Activated naive CD4-positive, alpha-beta T cell treated with anti-CD3 and anti-CD28 coated beads, Interleukin-2, amount 50 U/mL, for 24 hours (primary cell): ENCODE results near the gene XCL1.
"Not testable (repeated sequence)": the region's sequence is repeated elsewhere in the genome, so short reads cannot be mapped to it uniquely, and the experiment has no call there.

Experiments used
- H3K27ac Mint-ChIP-seq: one replicate; pipeline ENCODE4 v1.8.0; 2021; ENCODE audit warnings: mild to moderate bottlenecking, mixed read lengths
- H3K27me3 Mint-ChIP-seq: one replicate; pipeline ENCODE4 v1.8.0; 2021; ENCODE audit warnings: mixed read lengths
- H3K36me3 Mint-ChIP-seq: one replicate; pipeline ENCODE4 v1.8.0; 2021; ENCODE audit warnings: mixed read lengths
- H3K4me1 Mint-ChIP-seq: one replicate; pipeline ENCODE4 v1.8.0; 2021; ENCODE audit warnings: mixed read lengths
- H3K4me3 Mint-ChIP-seq: one replicate; pipeline ENCODE4 v1.8.0; 2021; ENCODE audit warnings: mild to moderate bottlenecking, mixed read lengths
- H3K9me3 Mint-ChIP-seq: one replicate; pipeline ENCODE4 v1.8.0; 2021; ENCODE audit warnings: mixed read lengths

XCL1 gene, protein sequence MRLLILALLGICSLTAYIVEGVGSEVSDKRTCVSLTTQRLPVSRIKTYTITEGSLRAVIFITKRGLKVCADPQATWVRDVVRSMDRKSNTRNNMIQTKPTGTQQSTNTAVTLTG

DNA sequence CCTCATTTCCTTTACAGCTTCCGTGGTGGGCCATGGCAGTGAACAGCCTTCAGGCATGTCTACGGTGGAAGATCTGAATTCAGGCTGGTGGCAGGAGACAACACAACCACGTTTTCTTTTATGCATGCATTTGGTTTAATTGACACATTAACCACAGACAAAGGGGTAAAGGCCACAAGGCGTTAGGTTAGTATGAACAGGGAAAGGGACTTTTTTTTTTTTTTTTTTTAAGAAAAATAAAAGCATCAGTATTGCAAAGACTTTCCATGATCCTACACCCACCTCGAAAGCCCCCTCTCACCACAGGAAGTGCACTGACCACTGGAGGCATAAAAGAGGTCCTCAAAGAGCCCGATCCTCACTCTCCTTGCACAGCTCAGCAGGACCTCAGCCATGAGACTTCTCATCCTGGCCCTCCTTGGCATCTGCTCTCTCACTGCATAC, at the start of gene XCL1:
Gene XCL1 (plus strand): TSS at position 361 of the 444 bp plus-strand sequence. CDS start 33 bp downstream, at position 394.
- H3K27me3 Mint-ChIP-seq, H3K27ac Mint-ChIP-seq, H3K36me3 Mint-ChIP-seq, H3K4me1 Mint-ChIP-seq, H3K4me3 Mint-ChIP-seq, H3K9me3 Mint-ChIP-seq: not testable (repeated sequence)

DNA sequence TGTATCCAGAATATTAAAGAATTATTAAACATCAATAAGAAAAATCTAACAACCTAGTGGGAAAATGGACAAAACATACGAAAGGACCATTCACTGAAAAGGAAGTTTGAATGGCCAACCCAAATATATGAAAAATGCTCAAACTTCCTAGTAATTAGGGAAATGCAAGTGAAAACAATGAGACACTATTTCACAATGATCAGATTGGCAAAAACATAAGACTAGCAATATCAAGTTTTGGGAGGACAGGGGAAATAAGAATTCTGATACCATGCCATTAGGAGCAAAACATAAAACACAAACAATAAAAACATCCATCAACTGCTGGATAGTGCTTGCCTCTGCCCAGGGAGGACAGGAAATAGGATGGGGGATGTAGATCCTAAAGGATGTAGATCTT, 46.9 kb upstream of the XCL1 start:
- Mint-ChIP-seq H3K4me1 (peaks cover 53% of the 10 kb centered on the region), H3K36me3 (no peaks in the 10 kb centered on the region), H3K27me3 (no peaks in the 10 kb centered on the region), H3K4me3 (no peak overlapping the region), H3K27ac (peak overlapping the region; percentile 70), H3K9me3 (no peaks in the 10 kb centered on the region)

DNA sequence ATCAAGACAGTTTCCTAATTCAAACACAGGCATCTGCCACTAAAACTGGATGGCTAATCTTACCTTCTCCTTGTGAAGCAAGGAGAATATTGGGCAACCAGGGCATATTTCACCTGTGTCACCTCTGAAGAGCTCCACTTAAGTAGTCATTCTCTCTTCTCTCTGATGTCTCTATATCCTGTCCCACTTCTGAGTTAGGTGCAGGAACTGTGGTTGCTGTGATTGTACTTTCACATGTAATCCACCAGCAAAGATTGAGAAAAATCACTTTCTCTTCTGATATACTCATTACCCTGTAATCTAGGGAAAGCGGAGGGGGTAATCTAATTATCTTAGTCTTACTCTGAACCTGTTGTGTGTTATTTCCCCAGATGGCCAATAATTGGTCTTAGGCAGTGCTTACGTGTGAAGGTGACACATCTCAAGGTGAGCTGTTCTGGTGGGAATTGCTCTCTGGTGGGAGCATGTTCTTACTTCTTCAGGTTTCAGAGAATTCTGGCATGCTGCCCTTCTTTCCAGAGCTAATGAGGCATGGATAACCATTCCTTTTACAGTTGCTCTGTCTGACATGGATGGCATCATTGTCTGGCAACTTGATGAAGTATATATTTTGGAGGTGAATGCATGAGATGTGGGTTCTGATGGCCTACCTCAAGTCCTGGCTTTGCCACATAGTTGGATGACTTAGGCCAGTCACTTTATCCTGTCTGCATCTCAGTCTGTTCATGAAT, 44.6 kb upstream of the XCL1 start:
- peaks cover 75% of the 10 kb centered on the region for H3K4me1 Mint-ChIP-seq
- peak overlapping the region; percentile 80 for H3K27ac Mint-ChIP-seq
- no peaks in the 10 kb centered on the region for H3K36me3 Mint-ChIP-seq
- H3K27me3 Mint-ChIP-seq, result no peaks in the 10 kb centered on the region
- peak overlapping the region; percentile 60 for H3K4me3 Mint-ChIP-seq
- H3K9me3 Mint-ChIP-seq, result no peaks in the 10 kb centered on the region

DNA sequence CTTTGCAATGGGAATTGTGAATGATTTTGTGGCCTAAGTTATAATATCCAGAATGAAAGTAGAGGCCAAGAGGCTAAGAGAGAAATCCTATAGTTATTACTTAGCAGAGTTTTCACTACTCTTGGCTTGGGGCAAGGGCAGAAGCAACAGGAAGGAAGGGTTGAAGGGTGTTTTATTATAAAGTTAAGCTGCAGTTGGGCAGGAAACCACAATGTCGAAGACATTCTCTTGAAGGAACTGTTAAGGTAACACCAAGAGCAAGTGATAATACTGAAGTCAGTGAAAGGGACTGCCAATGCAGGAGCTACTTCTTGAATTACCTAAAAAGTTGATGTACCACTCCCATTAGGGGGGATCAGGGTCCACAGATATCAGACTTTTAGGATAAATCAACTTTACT, 40.9 kb upstream of the XCL1 start:
- peaks cover 8% of the 10 kb centered on the region for H3K9me3 Mint-ChIP-seq
- peaks cover 92% of the 10 kb centered on the region for H3K4me1 Mint-ChIP-seq
- peak overlapping the region; percentile 79 for H3K4me3 Mint-ChIP-seq
- peaks cover 4% of the 10 kb centered on the region for H3K36me3 Mint-ChIP-seq
- H3K27ac Mint-ChIP-seq, result peak overlapping the region; percentile 93
- no peaks in the 10 kb centered on the region for H3K27me3 Mint-ChIP-seq

DNA sequence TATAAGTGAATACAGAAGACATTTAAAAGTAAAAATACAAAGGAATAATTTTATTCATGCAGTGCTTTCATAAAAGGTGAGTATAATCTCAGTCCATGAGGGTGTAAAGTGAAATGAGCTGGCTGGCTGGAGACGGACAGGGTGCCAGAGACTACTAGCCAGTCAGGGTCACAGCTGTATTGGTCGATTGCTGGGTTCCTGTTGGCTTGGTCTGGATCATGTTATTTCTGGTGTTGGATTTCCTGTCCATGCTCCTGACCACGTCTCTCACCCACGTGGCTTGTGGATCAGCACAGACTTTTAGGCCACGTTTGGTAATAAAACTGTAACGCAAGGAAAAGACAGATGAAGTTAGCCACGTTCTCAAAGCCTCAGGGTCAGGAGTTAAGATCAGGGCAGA, 35.6 kb upstream of the XCL1 start:
- not testable (repeated sequence) for H3K27ac Mint-ChIP-seq, H3K4me3 Mint-ChIP-seq, H3K36me3 Mint-ChIP-seq, H3K27me3 Mint-ChIP-seq, H3K9me3 Mint-ChIP-seq
- peaks cover 49% of the 10 kb centered on the region for H3K4me1 Mint-ChIP-seq

DNA sequence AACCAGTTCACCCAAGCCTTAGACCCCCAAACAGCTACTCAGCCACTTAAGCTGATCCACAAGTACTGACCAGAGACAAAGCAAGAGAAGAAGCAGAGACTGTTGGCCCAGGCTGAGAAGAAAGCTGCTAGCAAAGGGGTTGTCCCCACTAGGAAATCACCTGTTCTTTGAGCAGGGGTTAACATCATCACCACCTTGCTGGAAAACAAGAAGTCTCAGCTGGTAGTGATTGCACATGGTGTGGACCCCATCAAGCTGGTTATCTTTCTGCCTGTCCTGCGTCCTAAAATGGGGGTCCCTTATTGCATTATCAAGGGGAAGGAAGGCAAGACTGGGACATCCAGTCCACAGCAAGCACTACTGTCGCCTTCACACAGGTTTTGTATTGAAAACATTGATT, 33.4 kb upstream of the XCL1 start:
- not testable (repeated sequence) for H3K9me3 Mint-ChIP-seq, H3K27me3 Mint-ChIP-seq, H3K27ac Mint-ChIP-seq, H3K4me3 Mint-ChIP-seq, H3K36me3 Mint-ChIP-seq
- H3K4me1 Mint-ChIP-seq, result peaks cover 27% of the 10 kb centered on the region

DNA sequence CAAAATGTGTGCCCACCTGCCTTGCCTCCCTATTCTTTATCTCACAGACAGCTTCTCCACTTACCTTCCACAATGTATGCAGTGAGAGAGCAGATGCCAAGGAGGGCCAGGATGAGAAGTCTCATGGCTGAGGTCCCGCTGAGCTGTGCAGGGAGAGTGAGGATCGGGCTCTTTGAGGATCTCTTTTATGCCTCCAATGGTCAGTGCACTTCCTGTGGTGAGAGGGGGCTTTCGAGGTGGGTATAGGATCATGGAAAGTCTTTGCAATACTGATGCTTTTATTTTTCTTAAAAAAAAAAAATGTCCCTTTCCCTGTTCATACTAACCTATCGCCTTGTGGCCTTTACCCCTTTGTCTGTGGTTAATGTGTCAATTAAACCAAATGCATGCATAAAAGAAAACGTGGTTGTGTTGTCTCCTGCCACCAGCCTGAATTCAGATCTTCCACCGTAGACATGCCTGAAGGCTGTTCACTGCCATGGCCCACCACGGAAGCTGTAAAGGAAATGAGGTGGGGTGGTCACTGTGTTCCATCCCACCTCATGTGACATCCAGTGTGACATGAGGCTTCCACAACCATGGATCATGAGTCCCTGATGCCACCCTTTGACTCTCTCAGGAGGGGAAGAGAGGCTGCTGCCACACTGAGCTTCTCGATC, 32.4 kb upstream of the XCL1 start, which contains the start of gene XCL2:
Gene XCL2 (minus strand): TSS at position 158 of the 659 bp plus-strand sequence. CDS start 33 bp downstream, at position 125.
- peak within 1 kb of the TSS; percentile 61 for H3K4me3 Mint-ChIP-seq
- H3K36me3 Mint-ChIP-seq, H3K27me3 Mint-ChIP-seq, H3K9me3 Mint-ChIP-seq, H3K27ac Mint-ChIP-seq: not testable (repeated sequence)
- H3K4me1 Mint-ChIP-seq, result peaks cover 19% of the 10 kb centered on the region

DNA sequence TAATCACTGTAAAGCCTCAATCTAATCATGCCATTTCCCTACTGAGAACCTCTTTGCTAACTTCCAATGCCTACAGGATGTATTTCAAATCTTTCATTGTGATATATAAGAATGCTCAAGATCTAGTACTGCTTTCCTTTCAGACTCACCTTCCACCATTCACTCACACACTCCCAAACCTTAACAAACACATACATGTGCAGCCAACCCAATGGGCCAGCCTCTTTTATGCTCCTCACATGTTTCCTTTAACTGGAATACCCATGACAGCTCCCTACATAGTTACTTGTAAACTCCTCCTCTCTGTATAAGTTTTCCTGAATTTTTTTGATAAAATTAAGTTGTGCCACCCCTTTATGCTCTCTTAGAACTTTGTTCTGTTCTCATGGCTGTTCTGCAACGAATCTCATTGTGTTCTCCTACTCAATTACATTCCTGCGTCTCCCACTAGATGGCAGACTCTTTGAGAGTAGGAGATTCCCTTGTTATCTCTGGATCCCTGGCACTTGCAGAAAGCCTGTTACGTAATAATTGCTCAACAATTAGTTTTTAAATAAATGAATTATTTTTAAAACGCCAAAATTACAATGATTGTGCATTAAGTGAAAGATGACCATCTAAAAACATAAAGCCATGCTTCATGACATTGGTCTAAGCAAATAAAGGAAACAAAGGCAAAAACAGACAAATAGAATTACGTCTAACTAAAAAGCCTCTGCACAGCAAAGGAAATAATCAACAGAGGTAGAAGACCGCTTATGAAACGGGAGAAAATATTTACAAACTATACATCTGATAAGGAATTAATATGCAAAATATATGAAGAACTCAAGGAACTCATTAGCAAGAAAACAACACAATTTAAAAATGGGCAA, 30.5 kb upstream of the XCL1 start:
- H3K9me3 Mint-ChIP-seq, H3K27ac Mint-ChIP-seq, H3K27me3 Mint-ChIP-seq, H3K36me3 Mint-ChIP-seq, H3K4me3 Mint-ChIP-seq: not testable (repeated sequence)
- H3K4me1 Mint-ChIP-seq, result peaks cover 13% of the 10 kb centered on the region

DNA sequence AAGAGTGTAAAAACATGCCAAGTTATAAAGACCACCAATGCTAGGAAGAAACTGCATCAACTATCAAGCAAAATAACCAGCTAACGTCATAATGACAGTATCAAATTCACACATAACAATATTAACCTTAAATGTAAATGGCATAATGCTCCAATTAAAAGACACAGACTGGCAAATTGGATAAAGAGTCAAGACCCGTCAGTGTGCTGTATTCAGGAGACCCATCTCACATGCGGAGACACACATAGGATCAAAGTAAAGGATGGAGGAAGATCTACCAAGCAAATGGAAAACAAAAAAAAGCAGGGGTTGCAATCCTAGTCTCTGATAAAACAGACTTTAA, 29.9 kb upstream of the XCL1 start:
- not testable (repeated sequence) for H3K27me3 Mint-ChIP-seq, H3K4me3 Mint-ChIP-seq, H3K36me3 Mint-ChIP-seq, H3K9me3 Mint-ChIP-seq
- Mint-ChIP-seq H3K4me1 (peaks cover 15% of the 10 kb centered on the region), H3K27ac (peak overlapping the region; percentile 8)

DNA sequence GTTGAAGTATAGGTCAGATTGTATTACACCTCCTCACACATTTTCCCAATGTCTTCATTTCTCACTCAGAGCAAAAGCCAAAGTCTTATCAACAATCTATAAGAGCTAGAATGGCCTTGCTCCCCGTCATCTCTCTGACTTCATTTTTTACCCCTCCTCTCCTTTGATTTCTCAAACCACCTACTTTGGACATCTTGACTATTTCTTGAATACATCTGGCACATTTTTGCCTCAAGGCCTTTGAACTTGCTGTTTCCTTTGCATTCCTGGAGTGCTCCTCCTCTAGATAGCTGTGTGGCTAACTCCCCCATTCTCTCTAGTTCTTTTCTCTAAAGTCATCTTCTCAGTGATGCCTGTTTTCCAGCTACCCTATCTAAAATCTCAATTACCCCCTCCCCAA, 25.4 kb upstream of the XCL1 start:
- peaks cover 3% of the 10 kb centered on the region for H3K36me3 Mint-ChIP-seq
- H3K27ac Mint-ChIP-seq, result no peak overlapping the region
- peaks cover 9% of the 10 kb centered on the region for H3K4me1 Mint-ChIP-seq
- no peak overlapping the region for H3K4me3 Mint-ChIP-seq
- peaks cover 4% of the 10 kb centered on the region for H3K9me3 Mint-ChIP-seq
- H3K27me3 Mint-ChIP-seq, result no peaks in the 10 kb centered on the region

DNA sequence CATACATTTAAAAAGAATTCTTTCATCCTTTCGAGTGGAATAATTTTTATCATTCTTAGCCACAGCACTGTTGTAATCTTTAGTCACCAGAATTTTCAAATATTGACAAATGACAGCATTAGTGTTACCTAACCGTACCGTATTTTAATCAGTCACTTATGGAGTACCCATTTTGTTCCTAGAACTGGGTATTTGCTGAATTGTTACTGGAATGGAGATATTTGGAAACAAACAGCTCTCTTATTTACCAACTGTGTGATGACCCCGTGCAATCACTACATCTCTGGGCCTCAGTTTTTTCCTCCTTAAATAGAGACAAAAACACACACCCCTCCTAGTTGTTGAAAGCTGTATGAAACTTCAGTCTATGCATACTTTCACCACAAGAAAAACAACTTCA, 24.7 kb upstream of the XCL1 start:
- Mint-ChIP-seq H3K36me3 (peaks cover 3% of the 10 kb centered on the region), H3K27ac (no peak overlapping the region), H3K27me3 (no peaks in the 10 kb centered on the region), H3K4me1 (peaks cover 16% of the 10 kb centered on the region), H3K9me3 (peaks cover 4% of the 10 kb centered on the region), H3K4me3 (no peak overlapping the region)

DNA sequence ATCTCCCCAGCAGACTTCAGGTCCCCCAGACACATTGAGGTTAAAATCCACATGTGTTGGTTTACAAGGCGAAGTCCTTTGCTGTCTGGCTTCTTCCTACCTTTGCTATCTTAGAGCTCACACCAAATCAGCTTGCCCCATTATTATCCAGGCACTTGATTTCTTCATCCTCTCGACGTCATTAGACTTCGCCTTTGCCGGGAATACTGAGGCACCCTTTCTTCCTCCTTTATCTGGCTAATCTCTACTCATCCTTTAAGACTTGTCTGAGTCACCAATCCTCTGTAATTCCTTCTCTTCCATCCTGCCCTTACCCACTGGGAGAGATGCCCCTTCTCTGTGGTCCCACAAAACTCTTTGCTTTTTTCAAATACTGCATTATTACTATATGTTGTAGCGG, 23.4 kb upstream of the XCL1 start:
- H3K9me3 Mint-ChIP-seq, result no peaks in the 10 kb centered on the region
- H3K36me3 Mint-ChIP-seq, result no peaks in the 10 kb centered on the region
- peaks cover 26% of the 10 kb centered on the region for H3K4me1 Mint-ChIP-seq
- no peaks in the 10 kb centered on the region for H3K27me3 Mint-ChIP-seq
- no peak overlapping the region for H3K27ac Mint-ChIP-seq
- no peak overlapping the region for H3K4me3 Mint-ChIP-seq

DNA sequence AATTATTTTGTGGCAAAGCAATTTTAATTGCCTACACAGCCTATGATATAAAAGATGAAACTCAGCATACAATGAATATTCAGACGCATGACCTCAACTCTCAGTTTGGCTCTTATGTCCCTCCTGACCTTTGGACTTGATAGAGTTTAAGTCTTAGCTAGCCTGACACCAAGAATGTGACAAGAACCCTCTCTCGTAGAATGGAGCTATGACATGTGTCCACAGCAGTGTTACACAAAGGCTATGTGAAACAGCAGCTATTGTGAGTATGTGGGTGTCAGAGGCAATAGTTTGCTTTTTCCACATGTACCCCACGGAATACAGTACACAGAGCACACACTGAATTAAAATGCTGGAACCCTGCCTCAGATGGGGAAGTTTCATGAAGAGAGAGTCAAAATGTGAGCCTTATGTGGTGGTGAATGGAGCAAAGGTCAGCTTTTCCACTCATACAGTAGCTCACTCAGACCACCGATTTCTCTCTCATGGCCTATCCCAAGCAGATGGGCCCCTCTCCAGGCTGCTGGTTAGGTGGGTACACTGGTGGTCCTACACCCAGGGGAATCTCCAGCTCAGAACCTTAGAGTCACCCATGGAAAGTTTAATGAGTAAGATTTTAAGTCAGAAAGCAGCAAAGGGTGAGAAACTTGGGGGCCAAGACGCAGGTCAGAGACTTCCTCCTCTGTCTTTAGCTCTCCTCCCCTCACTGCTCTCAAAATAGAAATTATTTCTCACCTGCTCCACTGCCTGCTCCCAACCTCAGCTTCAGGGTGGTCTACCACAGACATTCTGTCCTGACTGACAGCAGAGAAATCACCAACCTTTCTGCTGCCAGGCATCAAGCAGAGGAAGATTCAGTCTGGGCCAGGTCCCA, 22.5 kb upstream of the XCL1 start:
- H3K4me1 Mint-ChIP-seq, result peaks cover 28% of the 10 kb centered on the region
- no peak overlapping the region for H3K27ac Mint-ChIP-seq
- no peaks in the 10 kb centered on the region for H3K9me3 Mint-ChIP-seq
- H3K4me3 Mint-ChIP-seq, result no peak overlapping the region
- H3K27me3 Mint-ChIP-seq, result no peaks in the 10 kb centered on the region
- H3K36me3 Mint-ChIP-seq, result no peaks in the 10 kb centered on the region

DNA sequence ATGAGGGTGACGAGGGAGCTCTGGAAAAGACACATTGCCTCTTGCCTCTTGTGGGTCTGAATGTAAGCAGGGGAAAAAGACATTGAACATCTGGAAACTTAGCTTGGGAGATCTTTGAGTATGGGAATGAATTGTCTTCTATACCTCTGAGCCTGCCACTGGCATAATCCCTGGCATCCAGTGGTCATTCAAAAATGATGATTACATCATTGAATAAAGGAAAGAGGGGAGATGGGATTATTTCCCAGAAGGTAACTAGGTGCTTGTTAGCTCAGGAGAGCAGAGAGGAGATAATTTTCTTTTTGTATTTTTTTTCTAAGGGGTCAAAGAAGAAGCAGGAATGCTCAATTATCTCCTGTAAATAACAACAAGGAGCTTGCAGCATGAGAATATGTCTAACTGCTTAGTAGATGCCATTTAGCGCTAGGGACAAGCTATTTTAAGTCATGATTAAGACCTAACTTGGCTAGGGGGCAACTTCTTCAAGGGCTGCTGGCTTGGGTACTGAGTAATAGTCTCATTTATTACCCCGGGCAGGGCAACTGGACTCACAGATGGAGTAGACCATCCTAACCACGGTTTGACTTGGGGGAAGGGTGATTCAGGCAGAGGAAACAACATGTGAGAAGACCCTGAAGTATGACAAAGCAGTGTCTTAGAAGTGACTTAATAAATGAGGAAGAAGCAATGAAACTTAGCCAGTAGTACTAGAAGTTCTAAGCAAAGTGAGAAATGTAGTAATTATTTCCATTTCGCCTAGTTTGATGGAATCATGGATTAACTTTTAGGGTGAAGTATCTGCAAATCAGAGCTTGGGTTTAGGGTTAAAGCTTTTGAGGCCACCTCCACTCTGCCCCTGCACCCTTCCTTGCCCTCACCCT, 21.6 kb upstream of the XCL1 start:
- no peaks in the 10 kb centered on the region for H3K36me3 Mint-ChIP-seq
- H3K27me3 Mint-ChIP-seq, result no peaks in the 10 kb centered on the region
- H3K27ac Mint-ChIP-seq, result no peak overlapping the region
- no peak overlapping the region for H3K4me3 Mint-ChIP-seq
- H3K4me1 Mint-ChIP-seq, result peaks cover 28% of the 10 kb centered on the region
- H3K9me3 Mint-ChIP-seq, result no peaks in the 10 kb centered on the region
